GM21619 (cell line): ENCODE measurements around the gene MC1R.
"Not testable (repeated sequence)": the region's sequence is repeated elsewhere in the genome, so short reads cannot be mapped to it uniquely, and the experiment has no call there.

Experiments used
- ATAC-seq: cut with Tn5 transposase; IDR thresholded peaks from one replicate; pipeline ENCODE4 v1.9.1; 2021; ENCODE audit not compliant: unreplicated experiment

The MC1R gene

GRCh38 chr16:89913408-89914387 lies 5.0 kb upstream of the MC1R start:
- ATAC-seq, result no peak

- not testable (repeated sequence) for ATAC-seq
These were observed 3.9 kb upstream of the MC1R start for GRCh38 chr16:89914642-89915285.

- no peak for ATAC-seq
These were observed 3.1 kb upstream of the MC1R start for GRCh38 chr16:89915303-89916232.

DNA sequence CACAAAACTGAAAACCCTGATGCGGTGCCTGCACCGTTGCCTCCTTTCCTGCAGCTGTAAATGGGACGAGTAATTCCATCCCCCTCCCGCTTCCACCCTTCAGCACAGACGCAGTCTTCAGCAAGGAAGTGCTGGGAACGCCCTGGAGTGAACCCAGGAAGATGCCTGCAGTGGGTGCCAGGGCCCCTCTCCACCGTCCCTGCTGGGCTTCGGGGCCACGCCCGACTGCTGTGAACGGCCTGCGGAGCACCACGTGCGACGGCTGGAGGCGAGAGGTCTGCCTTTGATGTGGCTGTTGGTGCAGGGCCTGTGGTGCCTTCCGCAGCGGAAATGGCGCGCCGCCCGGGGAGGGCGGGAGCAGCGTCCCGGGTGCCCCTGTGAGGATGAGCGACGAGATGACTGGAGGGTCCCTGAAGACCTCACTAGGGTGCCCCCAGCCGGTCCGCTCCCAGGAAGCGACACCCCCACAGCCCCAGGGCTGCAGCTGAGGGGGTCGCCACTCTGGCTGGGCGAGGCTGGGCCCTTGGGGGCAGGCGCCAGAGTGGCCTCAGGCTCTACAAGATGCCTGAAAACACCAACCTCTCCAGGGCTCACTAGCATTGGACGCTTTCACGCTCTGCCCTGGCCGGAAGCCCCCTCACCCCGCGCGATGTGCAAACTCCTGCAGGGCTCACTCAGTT lies 749 bp upstream of the MC1R start:
- ATAC-seq, result peak; percentile 75

DNA sequence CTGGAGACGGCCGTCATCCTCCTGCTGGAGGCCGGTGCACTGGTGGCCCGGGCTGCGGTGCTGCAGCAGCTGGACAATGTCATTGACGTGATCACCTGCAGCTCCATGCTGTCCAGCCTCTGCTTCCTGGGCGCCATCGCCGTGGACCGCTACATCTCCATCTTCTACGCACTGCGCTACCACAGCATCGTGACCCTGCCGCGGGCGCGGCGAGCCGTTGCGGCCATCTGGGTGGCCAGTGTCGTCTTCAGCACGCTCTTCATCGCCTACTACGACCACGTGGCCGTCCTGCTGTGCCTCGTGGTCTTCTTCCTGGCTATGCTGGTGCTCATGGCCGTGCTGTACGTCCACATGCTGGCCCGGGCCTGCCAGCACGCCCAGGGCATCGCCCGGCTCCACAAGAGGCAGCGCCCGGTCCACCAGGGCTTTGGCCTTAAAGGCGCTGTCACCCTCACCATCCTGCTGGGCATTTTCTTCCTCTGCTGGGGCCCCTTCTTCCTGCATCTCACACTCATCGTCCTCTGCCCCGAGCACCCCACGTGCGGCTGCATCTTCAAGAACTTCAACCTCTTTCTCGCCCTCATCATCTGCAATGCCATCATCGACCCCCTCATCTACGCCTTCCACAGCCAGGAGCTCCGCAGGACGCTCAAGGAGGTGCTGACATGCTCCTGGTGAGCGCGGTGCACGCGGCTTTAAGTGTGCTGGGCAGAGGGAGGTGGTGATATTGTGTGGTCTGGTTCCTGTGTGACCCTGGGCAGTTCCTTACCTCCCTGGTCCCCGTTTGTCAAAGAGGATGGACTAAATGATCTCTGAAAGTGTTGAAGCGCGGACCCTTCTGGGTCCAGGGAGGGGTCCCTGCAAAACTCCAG lies 1.1 kb downstream of the MC1R start:
- ATAC-seq, result no peak

- ATAC-seq, result no peak
These were observed 2.1 kb downstream of the MC1R start for GRCh38 chr16:89920723-89921122.

DNA sequence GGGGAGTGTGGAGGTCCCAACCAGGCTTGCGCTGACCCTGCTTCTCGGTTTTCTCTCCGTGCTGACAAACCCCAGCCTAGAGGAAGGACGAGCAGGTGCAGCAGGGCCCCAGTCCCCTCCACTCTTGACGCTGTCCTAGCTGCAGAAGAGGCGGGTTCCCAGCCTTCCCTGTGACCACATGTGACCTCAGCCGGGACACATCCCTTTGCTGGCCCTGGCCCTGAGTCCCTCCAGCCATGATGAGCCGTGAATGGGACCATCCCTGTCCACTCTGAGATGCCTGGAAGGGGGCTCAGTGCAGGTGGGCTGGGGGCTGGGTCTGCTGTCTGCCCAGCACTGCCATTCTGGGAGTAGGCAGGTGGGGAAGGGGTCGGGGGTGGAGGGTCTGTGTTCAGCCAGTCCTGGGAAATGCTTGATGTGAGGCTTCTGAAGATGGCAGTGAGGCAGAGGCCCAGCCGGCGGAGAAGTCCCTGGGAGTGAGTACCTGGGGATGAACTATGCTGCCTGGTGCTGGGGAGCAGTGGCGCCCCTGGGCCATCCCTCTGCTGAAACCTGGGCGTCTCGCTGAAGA lies 2.6 kb downstream of the MC1R start:
- ATAC-seq, result no peak

- ATAC-seq, result no peak
These were observed 3.2 kb downstream of the MC1R start for GRCh38 chr16:89921702-89922476.

- ATAC-seq, result no peak
These were observed 3.8 kb downstream of the MC1R start for GRCh38 chr16:89922477-89922883.

GRCh38 chr16:89922884-89923639 lies 4.4 kb downstream of the MC1R start, which contains the start of gene TUBB3:
TSS of gene TUBB3 (plus strand) at chr16:89923342. CDS start at chr16:89923402, 60 bp downstream.
- ATAC-seq, result no peak

GRCh38 chr16:89923640-89924296 lies 5.1 kb downstream of the MC1R start:
- no peak for ATAC-seq

GRCh38 chr16:89924297-89924924 lies 5.7 kb downstream of the MC1R start:
- ATAC-seq, result no peak

DNA sequence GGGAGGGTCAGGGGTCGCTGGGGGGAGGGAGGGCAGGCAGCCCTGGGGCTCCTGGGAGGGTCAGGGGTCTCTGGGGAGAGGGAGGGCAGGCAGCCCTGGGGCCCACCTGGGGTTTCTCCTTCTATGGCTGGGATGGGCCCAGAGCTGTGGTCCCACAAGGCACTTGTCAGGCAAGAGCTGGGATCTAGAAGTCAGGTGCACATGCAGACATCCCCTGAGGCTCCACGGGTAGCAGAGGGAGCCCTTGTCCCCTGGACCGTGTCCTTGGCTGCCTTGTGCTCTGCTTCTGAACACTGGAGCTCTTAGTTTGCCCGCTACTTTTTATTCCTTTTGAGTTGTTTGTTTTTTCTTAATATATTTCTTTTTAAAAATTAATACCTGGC lies 6.3 kb downstream of the MC1R start:
- no peak for ATAC-seq

- ATAC-seq, result peak; percentile 4
These were observed 7.0 kb downstream of the MC1R start for GRCh38 chr16:89925596-89926079.

DNA sequence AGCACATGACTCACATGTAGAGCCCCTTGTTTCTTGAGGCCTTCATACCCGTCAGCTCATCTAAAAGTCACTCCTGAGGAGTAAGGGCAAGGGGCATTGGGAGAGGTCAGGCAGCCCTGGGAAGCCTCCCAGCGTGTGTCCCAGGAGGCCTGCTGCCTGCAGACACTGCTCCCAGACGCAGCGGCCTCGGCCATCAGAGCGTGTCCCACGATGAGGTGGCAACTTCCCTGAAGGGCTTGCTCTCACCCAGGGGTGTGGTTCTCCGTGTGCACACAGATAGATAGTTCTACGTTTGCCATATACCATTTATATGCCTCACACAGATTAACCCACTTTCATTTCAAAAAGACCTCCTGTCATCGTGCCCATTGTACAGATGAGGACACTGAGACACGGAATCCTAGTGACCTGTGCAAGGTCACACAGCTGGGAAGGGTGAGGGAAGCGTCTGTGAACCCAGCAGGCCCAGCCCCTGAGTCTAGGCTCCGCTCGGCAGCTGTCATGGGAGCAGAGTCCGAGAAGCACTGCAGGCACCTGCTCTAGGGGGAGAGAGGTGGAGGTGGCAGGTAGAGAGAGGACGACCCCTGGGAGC lies 12.7 kb downstream of the MC1R start:
- no peak for ATAC-seq

- ATAC-seq, result no peak
These were observed 13.3 kb downstream of the MC1R start for GRCh38 chr16:89931964-89932363.
